ENCODE results near the gene RPN2. TPM values are rescaled to one million over a fixed set of nuclear protein-coding genes. Genes with fewer than 3 reads are reported as not detected.

The RPN2 gene
- total RNA-seq, 4 donors from 2014 or later = 89.7 to 125 (median 111) TPM

GRCh38 chr20:37259031-37259430 is 79.9 kb downstream of the RPN2 start:
- H3K4me3 ChIP-seq = no peak overlapping the region
- peaks cover 0 to 5% (median 0%) of the 10 kb centered on the region in 4 donors for H3K27me3 ChIP-seq
- no peaks in the 10 kb centered on the region for H3K36me3 ChIP-seq
- no peak for DNase-seq (ENCODE audit: extremely low spot score)
- H3K4me1 ChIP-seq = no peaks in the 10 kb centered on the region
- 81% methylated on average over 11 of the region's 11 CpGs for WGBS
- TF ChIP-seq POLR2AphosphoS5 (IDR thresholded peaks at IDR 0.05) (no peak), EP300 (IDR thresholded peaks at IDR 0.05) (no peak), POLR2A (IDR thresholded peaks at IDR 0.05; ENCODE audit: low read depth) (no peak), CTCF (IDR thresholded peaks at IDR 0.05) (no peak)
- H3K27ac ChIP-seq (replicated peaks in 1 of 4) = no peak overlapping the region
- H3K9me3 ChIP-seq = peaks cover 0 to 8% (median 7%) of the 10 kb centered on the region in 4 donors
- intact Hi-C loops (cut with DNase I) = no loop called here

DNA sequence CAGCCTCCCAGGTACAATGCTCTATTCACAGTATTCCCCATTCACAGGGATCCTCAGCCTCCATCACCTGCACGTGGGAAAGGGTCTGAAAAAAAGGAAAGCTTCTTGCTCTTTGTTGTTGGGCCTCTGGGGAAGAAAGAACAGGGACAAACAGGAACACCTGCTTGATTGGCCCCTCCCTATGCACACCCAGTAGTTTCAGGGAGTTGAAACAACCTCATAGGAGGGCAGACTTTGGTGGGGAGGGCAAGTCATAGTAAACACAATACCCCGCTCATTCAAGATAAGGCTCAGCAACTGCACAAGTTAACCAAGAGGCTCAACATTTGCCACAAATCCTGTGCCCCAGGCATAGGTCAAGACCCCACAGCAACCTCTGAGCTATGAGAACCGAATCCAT is 80.7 kb downstream of the RPN2 start:
- WGBS = 79% methylated on average over 3 of the region's 3 CpGs
- Histone ChIP-seq H3K4me1 (no peaks in the 10 kb centered on the region), H3K36me3 (no peaks in the 10 kb centered on the region), H3K4me3 (no peak overlapping the region), H3K9me3 (peaks cover 0 to under 1% (median 0%) of the 10 kb centered on the region in 4 donors), H3K27me3 (peaks cover 0 to 5% (median 0%) of the 10 kb centered on the region in 4 donors), H3K27ac (replicated peaks in 1 of 4) (no peak overlapping the region)
- no peak for TF ChIP-seq EP300 (IDR thresholded peaks at IDR 0.05)
- TF ChIP-seq POLR2A (IDR thresholded peaks at IDR 0.05; ENCODE audit: low read depth) = no peak
- no peak for TF ChIP-seq CTCF (IDR thresholded peaks at IDR 0.05)
- TF ChIP-seq POLR2AphosphoS5 (IDR thresholded peaks at IDR 0.05) = no peak
- intact Hi-C loops (cut with DNase I) = no loop called here
- no peak for DNase-seq (ENCODE audit: extremely low spot score)

- intact Hi-C loops (cut with DNase I) = no loop called here
- Histone ChIP-seq H3K27me3 (peaks cover 0 to 4% (median 0%) of the 10 kb centered on the region in 4 donors), H3K9me3 (no peaks in the 10 kb centered on the region), H3K27ac (replicated peaks in 1 of 4) (no peak overlapping the region), H3K4me1 (no peaks in the 10 kb centered on the region), H3K36me3 (no peaks in the 10 kb centered on the region), H3K4me3 (no peak overlapping the region)
- TF ChIP-seq CTCF (IDR thresholded peaks at IDR 0.05) (no peak), POLR2AphosphoS5 (IDR thresholded peaks at IDR 0.05) (no peak), EP300 (IDR thresholded peaks at IDR 0.05) (no peak), POLR2A (IDR thresholded peaks at IDR 0.05; ENCODE audit: low read depth) (no peak)
- WGBS = 83% methylated on average over 4 of the region's 4 CpGs
- DNase-seq (ENCODE audit: extremely low spot score) = no peak
Observed at GRCh38 chr20:37260923-37261322, 81.8 kb downstream of the RPN2 start.

DNA sequence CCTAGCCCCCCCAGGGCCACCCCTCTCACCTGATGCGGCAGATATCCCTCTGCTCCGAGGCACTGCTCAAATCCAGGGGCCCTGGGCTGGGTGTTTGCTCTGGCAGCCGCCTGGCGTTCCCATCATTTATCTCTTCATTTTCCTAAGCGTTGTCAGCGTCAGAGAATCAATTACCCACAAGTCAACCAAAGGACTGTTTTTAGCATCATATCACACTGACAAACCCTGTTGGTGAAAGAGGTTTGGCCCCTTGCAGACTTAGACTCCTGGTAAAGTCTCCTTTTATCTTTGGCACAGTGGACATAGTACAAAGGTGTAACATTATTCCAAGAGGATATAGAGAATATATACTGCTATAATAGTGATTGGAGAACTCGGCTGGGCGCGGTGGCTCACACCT is 82.6 kb downstream of the RPN2 start, which contains the start of gene GHRH:
GHRH (minus strand) TSS at position 101 of the 400 bp plus-strand sequence. CDS start 4,925 bp downstream, outside the sequence.
- intact Hi-C loops (cut with DNase I) = no loop called here
- no peaks in the 10 kb centered on the region for H3K36me3 ChIP-seq
- no peaks in the 10 kb centered on the region for H3K4me1 ChIP-seq
- DNase-seq (ENCODE audit: extremely low spot score) = no peak
- H3K4me3 ChIP-seq = no peak within 1 kb of the TSS
- WGBS = 65% methylated on average over 9 of the region's 9 CpGs
- no peak within 1 kb of the TSS for H3K27ac ChIP-seq (replicated peaks in 1 of 4)
- TF ChIP-seq POLR2AphosphoS5 (IDR thresholded peaks at IDR 0.05) (no peak), EP300 (IDR thresholded peaks at IDR 0.05) (no peak), CTCF (IDR thresholded peaks at IDR 0.05) (no peak)
- no peaks in the 10 kb centered on the region for H3K9me3 ChIP-seq
- H3K27me3 ChIP-seq = no peaks in the 10 kb centered on the region

DNA sequence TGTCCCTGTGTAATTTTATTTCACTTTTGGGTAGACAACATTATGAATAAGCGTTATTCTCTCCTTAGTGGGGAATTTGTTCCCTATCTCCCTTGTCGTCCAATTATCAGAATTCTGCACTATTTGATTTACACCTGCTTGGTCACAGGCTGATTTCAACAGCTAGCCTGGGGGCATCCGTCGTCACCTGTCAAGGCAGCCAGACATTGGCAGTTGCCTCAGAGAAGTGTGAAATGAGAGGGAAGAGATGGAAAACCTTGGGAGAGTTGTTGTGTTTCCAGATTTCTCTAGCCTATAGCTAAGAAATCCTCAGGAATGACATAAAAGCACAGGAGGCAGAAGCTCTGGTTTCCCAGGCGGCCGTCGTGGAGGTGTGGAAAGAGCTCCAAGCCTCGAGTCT is 83.4 kb downstream of the RPN2 start:
- intact Hi-C loops (cut with DNase I) = no loop called here
- Histone ChIP-seq H3K36me3 (no peaks in the 10 kb centered on the region), H3K27ac (replicated peaks in 1 of 4) (no peak overlapping the region), H3K9me3 (no peaks in the 10 kb centered on the region), H3K27me3 (no peaks in the 10 kb centered on the region), H3K4me1 (no peaks in the 10 kb centered on the region), H3K4me3 (no peak overlapping the region)
- no peak for TF ChIP-seq POLR2A (IDR thresholded peaks at IDR 0.05; ENCODE audit: low read depth)
- WGBS = 70% methylated on average over 6 of the region's 8 CpGs
- DNase-seq (ENCODE audit: extremely low spot score) = no peak
